K562 (cell line): ENCODE measurements around the gene FMNL3. TPM values are rescaled to one million over a fixed set of nuclear protein-coding genes. Genes with fewer than 3 reads are reported as not detected.

Experiments used
- ATAC-seq: fragments of 200-7000 bp; cut with Tn5 transposase; 3 replicates; pipeline ENCODE4 v1.9.1; 2020; ENCODE audit warnings: moderate library complexity
- BruUV-seq: library from RNA; stranded (reverse); fragments of 400-500 nt; replicated peaks from 2 replicates; lab custom pipeline; 2021; lab: Mats Ljungman, UMichigan
- CTCF ChIA-PET: fragments of 300-600 bp; formaldehyde crosslinking; extraction: SDS; loops from one replicate; lab custom pipeline; 2021; ENCODE audit warnings: low intra/inter-chr PET ratio; lab: Yijun Ruan, JAX
- POLR2A ChIA-PET: fragments of 300-600, 350-650 bp; sonication (Branson Sonifier 250); formaldehyde crosslinking; extraction: SDS; loops from one replicate; lab custom pipeline; 2021; ENCODE audit warnings: antibody characterized with exemption, inconsistent platforms; lab: Yijun Ruan, JAX
- DNase-seq, 4 experiments: peaks; one replicate each; pipeline versions ENCODE4 v3.0.0 to v3.0.0-alpha.2; 2011 to 2018; ENCODE audit warnings: low spot score in 3 of 4, mixed read lengths in 3 of 4; ENCODE audit errors: extremely low read depth in 1 of 4
- FAIRE-seq: peaks from 2 replicates; lab custom pipeline; 2011; peaks lifted over from hg19 to GRCh38; lab: Jason Lieb, UNC
- H2AFZ ChIP-seq: 2 replicates; pipeline ENCODE4 v1.6.0; 2011; ENCODE audit warnings: low read depth, low read length, control low read depth, inconsistent platforms
- H3K27ac ChIP-seq: fragments of 200-600 bp; 3 replicates; pipeline ENCODE4 v1.8.0; 2011; ENCODE audit warnings: low read depth, mild to moderate bottlenecking, control low read depth, inconsistent platforms, low read length, moderate library complexity, mixed read lengths; ENCODE audit errors: extremely low read depth
- H3K27me3 ChIP-seq, 2 experiments: fragments of 300-600 bp in 1 of 2; 2 replicates in 1 of 2; 3 replicates in 1 of 2; pipeline versions ENCODE4 v1.6.0 to v1.8.0; 2011; ENCODE audit warnings: inconsistent platforms in 2 of 2, low read length in 2 of 2, mild to moderate bottlenecking in 1 of 2, mixed read lengths in 1 of 2, moderate library complexity in 1 of 2; ENCODE audit not compliant: control insufficient read depth in 2 of 2, insufficient read depth in 2 of 2
- H3K36me3 ChIP-seq: fragments of 300-600 bp; 3 replicates; pipeline ENCODE4 v1.8.0; 2011; ENCODE audit warnings: mild to moderate bottlenecking, low read length, inconsistent platforms; ENCODE audit not compliant: control insufficient read depth, insufficient read depth
- H3K4me1 ChIP-seq, 2 experiments: fragments of 200-600 bp in 1 of 2; replicated peaks in 1 of 2; 2 replicates in 1 of 2; 3 replicates in 1 of 2; pipeline versions ENCODE4 v1.5.1 to v1.8.0; 2011; ENCODE audit warnings: inconsistent platforms in 2 of 2, low read length in 2 of 2, mild to moderate bottlenecking in 1 of 2, mixed read lengths in 1 of 2, moderate library complexity in 1 of 2; ENCODE audit not compliant: control insufficient read depth in 2 of 2, insufficient read depth in 2 of 2
- H3K4me2 ChIP-seq: 2 replicates; pipeline ENCODE4 v1.6.1; 2011; ENCODE audit warnings: low read length, control low read depth, inconsistent platforms, mixed read lengths; ENCODE audit not compliant: insufficient read depth
- H3K4me3 ChIP-seq: fragments of 200-600 bp; sonication (generic), shearing (Covaris generic); 2 replicates; pipeline ENCODE4 v1.5.1; 2016; ENCODE audit warnings: control low read depth, inconsistent platforms
- H3K79me2 ChIP-seq: fragments of 200-600 bp; 3 replicates; pipeline ENCODE4 v1.8.0; 2011; ENCODE audit warnings: low read length, inconsistent platforms; ENCODE audit not compliant: control insufficient read depth, insufficient read depth
- H3K9ac ChIP-seq, 2 experiments: 2 replicates each; pipeline versions ENCODE4 v1.6.0 to v1.6.1; 2011; ENCODE audit warnings: low read depth in 2 of 2, low read length in 2 of 2, control low read depth in 1 of 2, inconsistent platforms in 1 of 2, mild to moderate bottlenecking in 1 of 2, mixed read lengths in 1 of 2; ENCODE audit not compliant: insufficient read depth in 1 of 2
- H3K9me1 ChIP-seq: one replicate; pipeline ENCODE4 v1.6.0; 2011; ENCODE audit warnings: inconsistent platforms, mild to moderate bottlenecking, low read length, moderate library complexity; ENCODE audit not compliant: control insufficient read depth, insufficient read depth
- H3K9me3 ChIP-seq: replicated peaks from 2 replicates; pipeline ENCODE4 v1.5.1; 2011; ENCODE audit warnings: low read depth, low read length, inconsistent platforms; ENCODE audit not compliant: control insufficient read depth, insufficient read depth
- H4K20me1 ChIP-seq: replicated peaks from 2 replicates; pipeline ENCODE4 v1.6.1; 2011; ENCODE audit warnings: low read length, inconsistent platforms, mixed read lengths; ENCODE audit not compliant: control insufficient read depth, insufficient read depth
- NR2F6 ChIP-seq: fragments of 450-650 bp; formaldehyde crosslinking; IDR thresholded peaks from 2 replicates; pipeline ENCODE4 v1.4.0; 2020; ENCODE audit warnings: mild to moderate bottlenecking
- TCF7 ChIP-seq: sonication (generic); IDR thresholded peaks from 2 replicates; pipeline ENCODE4 v1.6.1; 2016; ENCODE audit warnings: antibody characterized with exemption, borderline replicate concordance
- WGBS: fragments of 100-300 bp; shearing (Covaris generic); methylation state at CpG from one replicate; pipeline ENCODE4 v1.1.6; 2016; ENCODE audit warnings: low coverage, mixed read lengths; ENCODE audit not compliant: insufficient coverage; ENCODE audit errors: missing lambda C conversion rate; 5-methylcytosine and 5-hydroxymethylcytosine counted together
- in situ Hi-C: fragments of 300-500 bp; cut with MboI; formaldehyde crosslinking; loops from 4 replicates; pipeline ENCODE4 v1.15.0; 2018; ENCODE audit warnings: inconsistent platforms, mixed read lengths
- intact Hi-C: fragments of 100-400 bp; cut with micrococcal nuclease; formaldehyde crosslinking; loops from 2 replicates; pipeline ENCODE4 v1.14.2; 2022
- polyA plus RNA-seq, 8 experiments: library from polyadenylated mRNA; depleted of rRNA in 4 of 8; stranded (reverse) in 5 of 8; unstranded in 3 of 8; fragments of >200 nt; fragmentation: Nextera tagmentation in 2 of 8; fragmentation: Illumina TruSeq in 1 of 8; extraction: Ambion mirVana in 2 of 8; extraction: Trizol in 1 of 8; gene quantifications; 2 replicates each; pipeline versions ENCODE4 v1.2.1 to v1.2.3, GENCODE V29; 2011 to 2014; ENCODE audit warnings: inconsistent platforms in 1 of 8, missing spikeins in 1 of 8
- total RNA-seq, 7 experiments: library from RNA; depleted of rRNA in 6 of 7; stranded (reverse); fragments of >200 nt in 6 of 7; fragmentation: Illumina TruSeq in 2 of 7; extraction: Trizol in 2 of 7; gene quantifications; 2 replicates each; pipeline versions ENCODE4 v1.2.1 to v1.2.3, GENCODE V29; 2011 to 2021; ENCODE audit warnings: low replicate concordance in 1 of 7
- TF ChIP-seq, protein P1 (sequence below): sonication (generic); formaldehyde crosslinking; IDR thresholded peaks from 2 replicates; pipeline ENCODE4 v1.9.0; 2022; ENCODE audit warnings: mild to moderate bottlenecking, missing genetic modification reagents
- TF ChIP-seq, protein P2 (sequence below): fragments of 250-450 bp; sonication (Bioruptor Pico); IDR thresholded peaks from 2 replicates; pipeline ENCODE4 v1.4.0; 2020; ENCODE audit warnings: borderline replicate concordance

FMNL3 gene
- total and polyA plus RNA-seq, 9 of the 15 experiments (the other 6 are each of a cell fraction or from before 2014, with no cell fraction given): 0.49 to 14.4 (median 6.8) TPM

DNA sequence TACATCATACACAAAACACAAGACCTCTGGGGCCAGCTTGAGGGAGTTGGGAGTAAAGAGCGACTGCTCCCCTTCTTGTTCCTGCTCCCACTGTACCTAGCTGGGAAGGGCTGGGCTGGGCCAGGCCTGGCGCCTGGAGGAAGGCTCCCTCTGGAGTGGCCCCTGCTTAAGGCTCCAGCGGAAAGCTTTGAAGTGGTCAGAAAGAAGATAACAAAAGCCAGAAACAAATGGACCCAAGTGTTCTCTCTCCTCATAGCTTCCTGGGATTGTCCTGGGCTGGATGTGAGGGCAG is 58.5 kb downstream of the FMNL3 start:
- no peak for TF ChIP-seq NR2F6 (CRISPR knock-in tag)
- TF ChIP-seq TCF7: 0 out of 2 replicates have a peak, but pooled peaks have one; percentile 47
- Histone ChIP-seq H2AFZ (no peak overlapping the region), H3K27ac (no peak overlapping the region), H3K9me1 (no peaks in the 10 kb centered on the region), H3K79me2 (no peaks in the 10 kb centered on the region), H3K9ac (peak overlapping the region in 1 of 2 experiments; percentile 50; a peak in 1 of 4 replicates), H3K4me2 (no peak overlapping the region), H3K4me3 (no peak overlapping the region), H3K36me3 (peaks cover 13% of the 10 kb centered on the region; the same call in 2 of the 3 replicates), H3K4me1 (peaks cover 0 to 12% of the 10 kb centered on the region in 2 experiments; a peak in 3 of 5 replicates), H3K27me3 (no peaks in the 10 kb centered on the region), H3K9me3 (no peaks in the 10 kb centered on the region), H4K20me1 (no peaks in the 10 kb centered on the region; the same call in 1 of the 2 replicates)
- no peak for FAIRE-seq
- in situ Hi-C loops: no loop called here
- no TSS peak for BruUV-seq
- ChIA-PET CTCF (interaction anchor here (0.9 kb wide), 1 partner anchor 59 kb away, joined by 3 read pairs; the partner anchor contains the start of gene FMNL3), POLR2A (interaction anchor here (0.7 to 3.4 kb wide), 10 partner anchors 12 to 194 kb away, joined by 3 to 18 read pairs (median 4); partner anchors contain the start of genes BCDIN3D and TMBIM6)
- intact Hi-C loops: no loop called here
- 48% methylated on average over 3 of the region's 3 CpGs for WGBS
- DNase-seq: no peak
- ATAC-seq: no peak

DNA sequence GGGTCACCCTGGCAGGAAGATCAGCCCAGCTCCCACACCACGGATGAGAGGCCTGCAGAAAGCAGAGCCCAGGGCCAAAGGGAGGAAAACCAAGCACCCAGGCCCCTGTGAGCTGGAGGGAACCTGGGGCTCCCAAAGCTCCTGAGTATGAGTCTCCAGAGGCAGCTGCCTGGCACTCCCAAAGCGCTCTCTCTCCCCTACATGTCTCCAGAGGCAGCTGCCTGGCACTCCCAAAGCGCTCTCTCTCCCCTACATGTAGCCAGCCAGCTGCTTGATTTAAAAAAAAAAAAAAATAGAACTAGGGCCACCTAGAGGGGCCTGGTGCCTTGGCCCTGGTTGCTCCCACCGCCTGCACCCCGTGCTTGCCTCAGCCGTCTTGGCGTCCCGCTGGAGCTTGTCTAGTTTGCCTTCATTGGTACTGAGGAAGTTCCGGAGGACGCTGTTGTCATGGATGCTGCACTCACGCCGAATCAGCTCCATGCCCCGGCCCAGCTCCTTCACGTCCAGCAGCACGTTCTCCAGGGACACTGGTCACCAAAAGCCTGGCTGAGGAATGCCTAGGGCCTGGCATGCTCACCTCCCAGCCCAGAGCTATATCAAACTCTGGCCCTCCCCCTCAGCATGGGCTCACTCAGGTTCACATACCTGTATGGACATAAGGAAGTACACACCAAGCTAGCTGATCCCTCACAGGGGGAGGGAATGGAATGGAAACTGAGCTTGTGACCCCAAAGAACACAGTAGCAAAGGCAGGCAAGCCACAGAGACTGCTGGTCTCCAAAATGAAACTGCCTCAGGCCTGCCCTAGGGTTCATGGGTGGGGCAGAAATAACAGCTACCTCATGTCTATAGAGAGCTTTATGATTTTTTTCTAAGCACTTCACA is 59.1 kb downstream of the FMNL3 start:
- no peak for ATAC-seq
- BruUV-seq: no TSS peak
- H3K27ac ChIP-seq: no peak overlapping the region
- H3K9ac ChIP-seq: peak overlapping the region in 1 of 2 experiments; percentile 59; a peak in 1 of 4 replicates
- no peaks in the 10 kb centered on the region for H3K9me1 ChIP-seq
- H3K27me3 ChIP-seq: no peaks in the 10 kb centered on the region
- in situ Hi-C loops (no loop called here), intact Hi-C loops (no loop called here)
- CTCF ChIA-PET: interaction anchor here (0.9 kb wide), 1 partner anchor 59 kb away, joined by 3 read pairs; the partner anchor contains the start of gene FMNL3
- no peaks in the 10 kb centered on the region for H3K79me2 ChIP-seq
- H3K4me3 ChIP-seq: no peak overlapping the region
- H2AFZ ChIP-seq: no peak overlapping the region
- H3K4me2 ChIP-seq: no peak overlapping the region
- peaks cover 0 to 12% of the 10 kb centered on the region in 2 experiments; a peak in 3 of 5 replicates for H3K4me1 ChIP-seq
- WGBS: 82% methylated on average over 13 of the region's 15 CpGs
- peaks cover 13% of the 10 kb centered on the region; the same call in 2 of the 3 replicates for H3K36me3 ChIP-seq
- no peaks in the 10 kb centered on the region for H3K9me3 ChIP-seq
- POLR2A ChIA-PET: interaction anchor here (0.5 to 3.4 kb wide), 11 partner anchors 12 to 380 kb away, joined by 3 to 18 read pairs (median 4); partner anchors contain the start of gene TMBIM6
- DNase-seq: no peak
- no peaks in the 10 kb centered on the region; the same call in 1 of the 2 replicates for H4K20me1 ChIP-seq
- no peak for FAIRE-seq
- TF ChIP-seq, protein P1, sequence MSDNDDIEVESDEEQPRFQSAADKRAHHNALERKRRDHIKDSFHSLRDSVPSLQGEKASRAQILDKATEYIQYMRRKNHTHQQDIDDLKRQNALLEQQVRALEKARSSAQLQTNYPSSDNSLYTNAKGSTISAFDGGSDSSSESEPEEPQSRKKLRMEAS: no peak
- TF ChIP-seq, protein P2, sequence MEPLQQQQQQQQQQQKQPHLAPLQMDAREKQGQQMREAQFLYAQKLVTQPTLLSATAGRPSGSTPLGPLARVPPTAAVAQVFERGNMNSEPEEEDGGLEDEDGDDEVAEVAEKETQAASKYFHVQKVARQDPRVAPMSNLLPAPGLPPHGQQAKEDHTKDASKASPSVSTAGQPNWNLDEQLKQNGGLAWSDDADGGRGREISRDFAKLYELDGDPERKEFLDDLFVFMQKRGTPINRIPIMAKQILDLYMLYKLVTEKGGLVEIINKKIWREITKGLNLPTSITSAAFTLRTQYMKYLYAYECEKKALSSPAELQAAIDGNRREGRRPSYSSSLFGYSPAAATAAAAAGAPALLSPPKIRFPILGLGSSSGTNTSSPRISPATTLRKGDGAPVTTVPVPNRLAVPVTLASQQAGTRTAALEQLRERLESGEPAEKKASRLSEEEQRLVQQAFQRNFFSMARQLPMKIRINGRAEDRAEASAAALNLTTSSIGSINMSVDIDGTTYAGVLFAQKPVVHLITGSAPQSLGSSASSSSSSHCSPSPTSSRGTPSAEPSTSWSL (CRISPR knock-in tag): no peak
